Measurements from ENCODE around the gene ZBTB4.

The ZBTB4 gene, protein sequence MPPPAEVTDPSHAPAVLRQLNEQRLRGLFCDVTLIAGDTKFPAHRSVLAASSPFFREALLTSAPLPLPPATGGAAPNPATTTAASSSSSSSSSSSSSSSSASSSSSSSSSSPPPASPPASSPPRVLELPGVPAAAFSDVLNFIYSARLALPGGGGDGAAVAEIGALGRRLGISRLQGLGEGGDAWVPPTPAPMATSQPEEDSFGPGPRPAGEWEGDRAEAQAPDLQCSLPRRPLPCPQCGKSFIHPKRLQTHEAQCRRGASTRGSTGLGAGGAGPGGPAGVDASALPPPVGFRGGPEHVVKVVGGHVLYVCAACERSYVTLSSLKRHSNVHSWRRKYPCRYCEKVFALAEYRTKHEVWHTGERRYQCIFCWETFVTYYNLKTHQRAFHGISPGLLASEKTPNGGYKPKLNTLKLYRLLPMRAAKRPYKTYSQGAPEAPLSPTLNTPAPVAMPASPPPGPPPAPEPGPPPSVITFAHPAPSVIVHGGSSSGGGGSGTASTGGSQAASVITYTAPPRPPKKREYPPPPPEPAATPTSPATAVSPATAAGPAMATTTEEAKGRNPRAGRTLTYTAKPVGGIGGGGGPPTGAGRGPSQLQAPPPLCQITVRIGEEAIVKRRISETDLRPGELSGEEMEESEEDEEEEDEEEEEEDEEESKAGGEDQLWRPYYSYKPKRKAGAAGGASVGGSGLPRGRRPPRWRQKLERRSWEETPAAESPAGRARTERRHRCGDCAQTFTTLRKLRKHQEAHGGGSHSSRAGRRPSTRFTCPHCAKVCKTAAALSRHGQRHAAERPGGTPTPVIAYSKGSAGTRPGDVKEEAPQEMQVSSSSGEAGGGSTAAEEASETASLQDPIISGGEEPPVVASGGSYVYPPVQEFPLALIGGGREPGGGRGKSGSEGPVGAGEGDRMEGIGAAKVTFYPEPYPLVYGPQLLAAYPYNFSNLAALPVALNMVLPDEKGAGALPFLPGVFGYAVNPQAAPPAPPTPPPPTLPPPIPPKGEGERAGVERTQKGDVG

GRCh38 chr17:7479213-7480088 lies at the start of gene ZBTB4:
ZBTB4 (minus strand) TSS chr17:7479631; CDS start chr17:7466801, 12,830 bp downstream.
- no peak for DNase-seq

GRCh38 chr17:7528842-7529241 lies 49.4 kb upstream of the ZBTB4 start:
- DNase-seq, result no peak

DNA sequence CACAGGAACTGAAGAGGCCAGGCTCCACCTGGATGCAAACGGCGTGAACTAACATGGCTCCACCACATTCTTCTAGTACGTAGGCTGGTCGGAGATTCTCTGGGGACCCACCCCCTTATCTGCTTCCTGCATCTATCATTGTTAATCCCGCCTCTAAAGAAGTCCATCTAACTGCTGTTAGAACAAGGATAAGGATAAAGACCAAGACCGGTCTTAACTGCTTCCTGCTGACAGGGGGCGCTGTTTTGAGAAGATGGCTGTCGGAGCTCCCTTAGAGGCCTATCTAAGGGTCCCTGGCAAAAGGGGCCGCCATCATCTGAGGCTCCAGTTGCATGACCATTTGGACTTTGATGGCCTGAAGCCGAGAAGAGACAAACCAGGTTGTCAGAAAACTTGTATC lies 43.6 kb upstream of the ZBTB4 start:
- DNase-seq, result no peak

DNA sequence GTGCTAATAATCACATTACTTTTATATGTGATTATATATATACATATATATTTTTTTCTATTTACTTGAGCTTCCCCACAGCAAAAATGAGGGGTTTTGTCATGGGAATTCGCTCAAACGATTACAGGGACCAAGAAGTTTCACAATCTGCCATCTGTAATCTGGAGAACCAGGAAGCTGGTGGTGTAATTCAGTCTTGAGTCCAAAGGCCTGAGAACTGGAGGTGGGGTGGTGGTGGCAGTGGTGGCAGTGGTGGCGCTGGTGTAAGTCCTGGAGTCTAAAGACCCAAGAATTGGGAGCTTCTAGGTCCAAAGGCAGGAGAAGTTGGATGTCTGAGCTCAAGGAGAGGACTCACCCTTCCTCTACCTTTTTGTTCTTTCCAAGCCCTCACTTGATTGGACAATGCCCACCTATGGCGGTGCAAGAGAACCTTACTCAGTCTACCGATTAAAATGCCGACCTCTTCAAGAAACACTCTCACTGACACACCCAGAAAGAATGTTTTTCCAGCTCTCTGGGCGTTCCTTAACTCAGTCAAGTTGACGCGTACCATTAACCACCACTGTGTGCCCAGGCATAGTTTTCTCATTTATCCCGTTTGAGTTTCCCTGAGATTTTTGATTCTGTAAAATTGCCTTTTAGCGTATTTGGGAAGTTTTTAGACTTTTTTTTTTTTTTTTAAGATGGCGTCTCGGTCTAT lies 36.6 kb upstream of the ZBTB4 start:
- no peak for DNase-seq

- DNase-seq, result no peak
Observed at GRCh38 chr17:7513850-7514419, 34.5 kb upstream of the ZBTB4 start.

- no peak for DNase-seq
Observed at GRCh38 chr17:7512824-7513540, 33.6 kb upstream of the ZBTB4 start.

DNA sequence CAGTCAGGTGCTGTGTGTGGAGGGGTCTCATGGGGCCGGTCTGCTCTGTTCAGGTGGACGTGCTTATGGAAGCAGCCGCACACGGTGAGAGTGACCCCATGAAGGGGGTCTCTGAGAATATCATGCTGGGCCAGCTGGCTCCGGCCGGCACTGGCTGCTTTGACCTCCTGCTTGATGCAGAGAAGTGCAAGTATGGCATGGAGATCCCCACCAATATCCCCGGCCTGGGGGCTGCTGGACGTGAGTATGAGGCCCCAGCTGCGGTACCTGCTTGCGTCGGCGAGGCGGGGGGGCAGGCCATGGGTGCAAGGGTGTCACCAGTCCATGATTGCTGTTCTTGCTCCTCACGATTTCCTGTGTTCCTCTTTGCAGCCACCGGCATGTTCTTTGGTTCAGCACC lies 32.7 kb upstream of the ZBTB4 start:
- DNase-seq, result no peak

GRCh38 chr17:7511108-7511507 lies 31.7 kb upstream of the ZBTB4 start:
- DNase-seq, result no peak

DNA sequence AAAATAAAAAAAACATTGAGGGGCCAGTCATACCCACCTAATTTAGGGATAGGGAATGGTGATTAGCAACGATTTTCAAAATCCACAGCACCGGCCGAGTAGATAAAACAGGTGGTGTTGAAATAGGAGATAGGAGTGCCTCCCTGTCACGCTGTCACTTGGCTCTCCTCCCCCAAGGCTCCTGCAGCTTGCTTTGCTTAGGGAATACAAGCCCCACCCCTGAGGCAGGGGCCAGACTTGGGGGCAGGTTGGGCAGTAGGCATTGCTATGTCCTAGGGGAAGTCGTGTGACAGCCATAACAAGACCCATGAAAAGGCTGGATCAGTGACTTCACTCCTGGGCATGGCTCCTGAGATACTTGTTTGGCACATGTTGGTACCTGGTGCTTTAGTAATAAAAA lies 30.5 kb upstream of the ZBTB4 start:
- no peak for DNase-seq

DNA sequence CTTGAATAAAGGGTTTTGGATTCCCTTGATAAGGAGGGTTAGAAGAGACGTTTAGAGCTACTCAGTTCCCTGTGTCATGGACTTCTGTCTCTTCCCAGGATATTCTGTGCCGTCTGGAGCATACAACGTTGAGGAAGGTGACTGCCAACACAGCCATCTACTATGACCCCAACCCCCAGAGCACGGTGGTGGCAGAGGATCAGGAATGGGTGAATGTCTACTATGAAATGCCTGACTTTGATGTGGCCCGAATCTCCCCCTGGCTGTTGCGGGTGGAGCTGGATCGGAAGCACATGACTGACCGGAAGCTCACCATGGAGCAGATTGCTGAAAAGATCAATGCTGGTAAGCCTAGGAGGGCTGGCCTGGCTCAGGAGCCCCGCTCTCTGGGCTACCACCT lies 29.4 kb upstream of the ZBTB4 start:
- DNase-seq, result no peak

- no peak for DNase-seq
Observed at GRCh38 chr17:7508145-7508544, 28.7 kb upstream of the ZBTB4 start.

DNA sequence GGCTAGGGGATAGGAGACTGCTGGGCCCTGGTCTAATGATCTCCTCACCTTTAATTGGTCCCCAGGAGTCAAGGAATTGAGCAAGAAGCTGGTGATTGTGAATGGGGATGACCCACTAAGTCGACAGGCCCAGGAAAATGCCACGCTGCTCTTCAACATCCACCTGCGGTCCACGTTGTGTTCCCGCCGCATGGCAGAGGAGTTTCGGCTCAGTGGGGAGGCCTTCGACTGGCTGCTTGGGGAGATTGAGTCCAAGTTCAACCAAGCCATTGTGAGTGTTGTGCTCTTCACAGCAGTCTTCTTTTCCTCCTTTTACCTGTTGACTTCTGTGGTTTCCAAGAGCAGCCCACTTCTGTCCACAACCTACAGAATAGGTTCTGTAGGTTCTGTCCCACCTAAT lies 24.1 kb upstream of the ZBTB4 start:
- no peak for DNase-seq

GRCh38 chr17:7502987-7503386 lies 23.6 kb upstream of the ZBTB4 start:
- DNase-seq, result no peak

- no peak for DNase-seq
Observed at GRCh38 chr17:7502171-7502847, 22.9 kb upstream of the ZBTB4 start.

DNA sequence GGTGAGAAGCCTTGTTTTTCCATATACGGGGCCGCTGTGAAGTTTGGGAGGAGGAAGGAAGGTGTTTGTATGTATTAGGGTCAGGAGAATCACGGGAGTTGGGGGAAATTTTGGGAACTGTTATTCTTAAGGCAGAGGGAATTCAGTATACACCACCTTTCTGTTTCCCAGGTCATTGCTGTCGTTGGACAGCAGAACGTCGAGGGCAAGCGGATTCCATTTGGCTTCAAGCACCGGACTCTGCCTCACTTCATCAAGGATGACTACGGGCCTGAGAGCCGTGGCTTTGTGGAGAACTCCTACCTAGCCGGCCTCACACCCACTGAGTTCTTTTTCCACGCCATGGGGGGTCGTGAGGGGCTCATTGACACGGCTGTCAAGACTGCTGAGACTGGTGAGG lies 22.3 kb upstream of the ZBTB4 start:
- DNase-seq, result no peak

DNA sequence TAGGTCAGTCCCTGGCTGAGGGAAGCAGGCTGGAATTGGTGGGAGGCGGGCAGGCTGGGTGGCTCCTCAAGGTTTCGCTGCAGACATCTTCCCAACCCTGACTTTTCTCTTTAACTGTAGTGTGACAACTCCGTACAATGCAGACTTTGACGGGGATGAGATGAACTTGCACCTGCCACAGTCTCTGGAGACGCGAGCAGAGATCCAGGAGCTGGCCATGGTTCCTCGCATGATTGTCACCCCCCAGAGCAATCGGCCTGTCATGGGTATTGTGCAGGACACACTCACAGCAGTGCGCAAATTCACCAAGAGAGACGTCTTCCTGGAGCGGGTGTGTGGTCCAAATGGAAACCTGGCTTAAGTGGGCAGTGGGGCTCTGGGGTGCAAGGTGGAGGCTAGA lies 19.7 kb upstream of the ZBTB4 start:
- DNase-seq, result no peak

DNA sequence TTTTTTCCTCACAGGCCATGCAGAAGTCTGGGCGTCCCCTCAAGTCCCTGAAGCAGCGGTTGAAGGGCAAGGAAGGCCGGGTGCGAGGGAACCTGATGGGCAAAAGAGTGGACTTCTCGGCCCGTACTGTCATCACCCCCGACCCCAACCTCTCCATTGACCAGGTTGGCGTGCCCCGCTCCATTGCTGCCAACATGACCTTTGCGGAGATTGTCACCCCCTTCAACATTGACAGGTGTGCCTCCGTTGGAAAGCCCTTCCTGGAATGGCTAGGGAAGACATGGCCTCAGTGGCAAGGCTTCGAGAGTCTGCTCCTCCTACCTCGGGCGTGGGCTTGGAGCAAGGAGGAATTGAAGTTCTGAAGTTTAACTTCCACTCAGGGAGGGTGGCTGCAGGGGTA lies 18.2 kb upstream of the ZBTB4 start:
- no peak for DNase-seq

DNA sequence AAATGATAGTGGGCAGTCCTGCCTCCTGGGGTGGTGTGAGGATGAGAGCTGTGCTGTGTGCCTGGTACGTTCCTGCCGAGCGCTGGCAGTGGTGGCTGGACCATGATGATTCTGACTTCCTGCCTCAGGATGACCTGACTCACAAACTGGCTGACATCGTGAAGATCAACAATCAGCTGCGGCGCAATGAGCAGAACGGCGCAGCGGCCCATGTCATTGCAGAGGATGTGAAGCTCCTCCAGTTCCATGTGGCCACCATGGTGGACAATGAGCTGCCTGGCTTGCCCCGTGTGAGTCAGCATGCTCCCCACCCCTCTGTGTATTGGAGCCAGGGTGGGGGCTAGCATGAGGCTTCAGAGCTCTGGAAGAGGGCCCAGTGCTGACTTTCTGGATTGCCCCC lies 17.8 kb upstream of the ZBTB4 start:
- DNase-seq, result no peak

DNA sequence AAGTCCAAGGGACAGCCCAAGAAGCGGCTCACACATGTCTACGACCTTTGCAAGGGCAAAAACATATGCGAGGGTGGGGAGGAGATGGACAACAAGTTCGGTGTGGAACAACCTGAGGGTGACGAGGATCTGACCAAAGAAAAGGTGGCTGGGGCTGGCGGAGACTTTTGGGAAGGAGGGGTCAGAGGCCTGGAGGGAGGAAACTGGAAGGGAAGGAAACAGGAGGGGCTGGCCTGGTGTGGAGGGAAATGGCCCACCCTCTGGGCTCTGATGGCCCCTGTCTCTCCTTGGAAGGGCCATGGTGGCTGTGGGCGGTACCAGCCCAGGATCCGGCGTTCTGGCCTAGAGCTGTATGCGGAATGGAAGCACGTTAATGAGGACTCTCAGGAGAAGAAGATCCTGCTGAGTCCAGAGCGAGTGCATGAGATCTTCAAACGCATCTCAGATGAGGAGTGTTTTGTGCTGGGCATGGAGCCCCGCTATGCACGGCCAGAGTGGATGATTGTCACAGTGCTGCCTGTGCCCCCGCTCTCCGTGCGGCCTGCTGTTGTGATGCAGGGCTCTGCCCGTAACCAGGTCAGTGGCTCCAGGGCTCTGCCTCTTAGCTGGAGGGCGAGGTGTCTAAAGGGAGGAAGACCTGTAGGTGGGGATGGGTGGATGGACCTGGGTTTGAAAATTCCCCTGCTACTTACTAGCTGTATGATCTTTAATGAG lies 17.2 kb upstream of the ZBTB4 start:
- DNase-seq, result no peak

- DNase-seq, result no peak
Observed at GRCh38 chr17:7495906-7496434, 16.5 kb upstream of the ZBTB4 start.

All from SHP77 treated with DMSO at 0.1 percent for 48 hours (cell line).